C4-2B (cell line): ENCODE data around the gene ACBD3.

Source experiments
- H3K27ac ChIP-seq: fragments of 450-650 bp; 2 replicates; pipeline ENCODE4 v1.5.1; 2017
- CTCF ChIP-seq: fragments of 450-650 bp; conservative IDR thresholded peaks from 2 replicates; pipeline ENCODE4 v1.5.1; 2017; ENCODE audit warnings: mild to moderate bottlenecking
- ZFX ChIP-seq: fragments of 450-650 bp; IDR thresholded peaks from 2 replicates; pipeline ENCODE4 v1.6.1; 2017

ACBD3 gene

DNA sequence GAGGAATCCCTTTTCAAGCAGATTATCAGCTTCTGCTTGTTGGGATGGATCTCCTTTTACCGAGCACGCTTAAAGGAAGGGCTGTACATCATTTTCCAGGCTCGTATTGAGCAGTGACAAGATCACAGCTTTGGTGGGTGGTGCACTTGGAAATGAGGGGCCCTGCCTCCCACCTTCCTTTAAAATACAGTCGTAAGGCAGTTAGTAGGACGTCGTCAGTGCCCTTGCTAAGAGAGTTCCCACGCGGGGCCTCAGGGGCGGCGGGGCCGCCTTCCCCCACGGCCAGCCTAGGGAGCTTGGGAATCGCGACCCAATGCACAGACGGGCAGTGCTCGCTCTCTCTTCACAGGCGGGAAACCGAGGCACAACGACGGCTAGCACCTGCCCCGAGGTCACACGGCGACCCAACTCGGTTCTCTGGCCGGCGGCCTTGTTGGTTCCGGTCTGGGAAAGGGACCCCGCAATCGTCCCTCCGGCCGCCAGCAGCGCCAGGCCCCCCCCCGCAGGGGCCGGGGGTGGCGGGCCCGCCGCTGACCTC is 65.4 kb downstream of the ACBD3 start:
- H3K27ac ChIP-seq, result peak overlapping the region; percentile 96
- TF ChIP-seq ZFX, result no peak
- no peak for TF ChIP-seq CTCF

GRCh38 chr1:226120398-226120797 is 66.1 kb downstream of the ACBD3 start:
- TF ChIP-seq CTCF, result no peak
- no peak for TF ChIP-seq ZFX
- H3K27ac ChIP-seq, result no peak overlapping the region; the same call in 1 of the 2 replicates

DNA sequence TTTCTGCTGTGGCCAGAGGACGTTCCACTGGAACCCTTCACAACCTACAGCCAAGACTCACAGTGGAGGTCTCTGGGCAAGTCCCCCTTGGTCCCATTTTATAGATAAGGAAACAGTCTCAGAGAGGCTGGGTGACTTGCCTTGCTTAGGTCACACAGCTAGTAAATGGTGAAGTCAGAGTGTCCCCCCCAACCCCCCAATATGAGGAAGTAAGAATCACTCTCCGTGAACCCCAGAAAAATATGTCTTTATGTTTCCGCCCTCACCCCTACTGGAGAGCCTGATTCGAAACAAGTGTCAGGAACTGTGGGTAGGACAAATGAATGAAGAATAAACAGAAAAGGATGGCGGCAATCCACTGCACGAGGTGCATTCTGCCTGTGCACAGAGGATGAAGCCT is 67.4 kb downstream of the ACBD3 start:
- TF ChIP-seq CTCF (no peak), ZFX (no peak)
- no peak overlapping the region for H3K27ac ChIP-seq

- no peak overlapping the region for H3K27ac ChIP-seq
- TF ChIP-seq CTCF, result no peak
- TF ChIP-seq ZFX, result no peak
Observed at GRCh38 chr1:226118357-226118756, 68.2 kb downstream of the ACBD3 start.

DNA sequence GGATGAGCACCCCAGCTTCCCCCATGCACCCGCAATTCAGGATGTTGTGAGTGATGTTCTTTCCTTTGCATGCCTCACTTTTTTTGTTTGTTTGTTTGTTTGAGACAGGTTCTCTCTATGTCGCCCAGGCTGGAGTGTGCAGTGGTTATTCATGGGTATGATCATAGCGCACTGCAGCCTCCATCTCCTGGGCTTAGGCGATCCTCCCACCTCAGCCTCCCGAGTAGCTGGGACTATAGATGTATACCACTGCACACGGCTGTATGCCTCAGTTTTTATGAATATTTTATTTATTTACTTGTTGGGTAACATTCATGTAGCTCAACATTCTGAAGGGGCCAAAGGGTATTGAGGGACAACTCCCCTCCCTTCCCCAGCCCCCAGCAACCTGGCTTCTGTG is 69.2 kb downstream of the ACBD3 start:
- TF ChIP-seq ZFX (no peak), CTCF (no peak)
- no peak overlapping the region for H3K27ac ChIP-seq

- TF ChIP-seq ZFX (no peak), CTCF (no peak)
- H3K27ac ChIP-seq, result no peak overlapping the region
Observed at GRCh38 chr1:226116673-226117072, 69.9 kb downstream of the ACBD3 start.

DNA sequence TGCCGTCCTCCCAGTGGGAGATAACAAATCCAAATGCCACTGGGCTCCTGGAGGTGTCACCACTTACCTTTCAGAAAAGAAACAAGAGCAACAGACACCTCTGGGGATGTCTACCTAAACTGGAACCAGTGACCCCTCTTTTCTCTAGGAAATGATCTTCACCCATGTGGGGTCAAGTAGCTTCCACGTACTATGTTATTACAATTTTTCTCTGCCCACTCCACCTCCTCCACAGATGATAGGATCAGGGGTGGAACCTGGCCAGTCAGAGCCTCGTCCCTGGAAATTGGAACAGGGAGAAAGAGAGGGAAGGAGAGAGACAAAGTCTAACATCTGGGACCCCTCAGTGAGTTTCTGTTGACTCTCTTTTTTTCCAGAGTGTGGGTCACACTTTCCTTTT is 73.9 kb downstream of the ACBD3 start:
- no peak overlapping the region for H3K27ac ChIP-seq
- no peak for TF ChIP-seq ZFX
- no peak for TF ChIP-seq CTCF
